ENCODE results near the gene ITPR1.

The ITPR1 gene

DNA sequence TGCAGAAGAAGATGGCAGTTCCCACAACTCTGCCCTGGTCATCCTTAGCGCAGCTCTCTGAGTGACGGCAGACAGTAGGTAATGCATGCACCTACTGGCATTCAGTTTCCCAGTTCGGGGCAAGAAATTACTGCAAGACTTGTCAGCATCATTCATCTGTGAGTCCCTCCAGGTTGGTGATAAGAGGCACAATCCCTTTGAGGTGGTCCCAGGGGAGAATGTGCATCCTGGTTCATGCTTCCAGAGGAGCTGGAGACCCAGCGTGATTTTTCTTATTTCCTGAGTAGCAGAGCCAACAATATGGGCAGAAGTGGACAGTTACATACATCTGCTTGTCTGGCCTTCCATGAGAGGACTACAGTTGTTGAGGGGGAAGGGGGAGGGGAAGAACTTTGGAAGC lies 250.2 kb downstream of the ITPR1 start:
- no peak for DNase-seq (ENCODE audit: low read depth, low spot score)

GRCh38 chr3:4744405-4745234 lies 251.5 kb downstream of the ITPR1 start:
- no peak for DNase-seq (ENCODE audit: low read depth, low spot score)

DNA sequence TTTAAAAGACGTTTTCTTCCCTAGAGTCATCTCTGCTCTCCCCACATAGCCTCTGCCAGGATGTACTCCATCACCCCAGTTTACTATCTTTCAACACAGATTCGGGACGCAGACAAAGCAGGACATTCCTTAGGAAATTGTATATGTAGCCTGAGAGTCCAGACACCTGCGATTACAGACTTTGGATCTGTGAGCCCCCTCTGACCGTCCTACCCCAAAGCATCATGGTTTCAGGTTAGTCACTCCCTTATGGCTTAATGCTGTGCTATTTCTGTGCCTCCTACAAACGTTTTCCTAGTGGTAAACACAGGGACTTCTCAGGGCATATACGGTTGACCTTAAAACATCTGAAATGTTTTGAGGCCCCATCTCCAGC lies 252.1 kb downstream of the ITPR1 start:
- DNase-seq (ENCODE audit: low read depth, low spot score), result no peak

DNA sequence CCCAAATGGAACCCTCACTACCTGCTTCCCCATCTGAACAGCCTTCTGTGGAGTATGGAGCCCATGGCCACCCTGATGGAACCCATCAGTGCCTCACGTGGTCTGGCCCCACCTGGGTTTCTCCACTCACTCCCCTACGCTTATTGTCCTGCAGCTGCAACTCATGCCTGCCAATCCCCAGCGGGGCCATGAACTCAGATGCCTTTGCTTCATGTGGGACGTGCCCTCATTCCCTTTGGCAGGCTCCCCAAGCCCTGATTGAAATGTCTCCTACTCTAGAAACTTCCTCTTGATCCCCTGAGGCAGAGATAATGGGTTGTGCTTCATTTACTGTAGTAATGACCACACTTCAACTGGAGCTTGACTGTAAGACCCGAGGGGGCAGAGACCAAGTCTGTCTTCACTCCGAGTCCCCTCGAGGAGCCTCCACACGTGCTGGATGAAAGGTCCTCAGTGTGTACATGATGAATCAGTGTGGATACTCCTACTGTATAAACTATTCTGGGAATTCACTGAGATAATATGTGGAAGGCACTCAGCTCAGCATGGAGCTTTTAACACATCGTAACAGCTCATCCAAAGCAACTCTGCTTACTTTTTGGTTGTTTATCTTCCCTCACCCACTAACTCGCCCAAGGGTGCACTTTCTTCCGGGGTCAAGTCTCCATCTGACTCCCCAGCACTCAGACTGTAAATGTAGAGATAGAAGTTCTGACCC lies 253.3 kb downstream of the ITPR1 start:
- no peak for DNase-seq (ENCODE audit: low read depth, low spot score)

GRCh38 chr3:4748127-4748526 lies 255.0 kb downstream of the ITPR1 start:
- no peak for DNase-seq (ENCODE audit: low read depth, low spot score)

DNA sequence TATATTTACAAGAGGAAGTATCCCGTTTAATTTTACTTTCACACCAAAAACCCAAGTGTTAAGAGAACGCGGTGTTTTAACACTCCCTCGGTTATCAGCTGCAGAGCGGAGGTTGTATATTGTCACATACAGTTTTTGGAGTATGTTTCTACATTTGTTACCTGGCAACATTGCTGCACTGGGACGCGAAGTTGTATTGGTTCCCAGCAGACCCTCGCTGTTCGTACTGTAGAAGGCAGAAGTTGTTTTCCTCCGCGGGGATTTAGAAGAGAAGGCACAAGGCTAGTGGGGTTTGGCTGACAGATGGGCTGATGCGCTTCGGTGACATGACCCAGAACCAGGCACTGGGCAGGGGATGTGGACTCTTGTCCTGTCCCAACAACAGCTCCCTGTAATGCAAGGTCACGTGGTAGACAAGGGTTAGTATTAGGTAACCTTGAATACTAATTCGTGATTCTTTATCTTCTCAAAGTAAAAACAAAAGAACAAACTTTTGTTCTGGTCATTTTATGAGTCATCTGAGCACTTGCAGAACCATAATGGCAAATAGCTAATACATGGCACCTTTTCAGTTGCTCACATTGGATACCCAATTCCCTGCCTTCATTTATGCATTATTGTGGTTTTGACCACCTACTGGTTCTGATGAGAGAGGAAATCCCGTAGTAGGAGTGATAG lies 255.7 kb downstream of the ITPR1 start:
- no peak for DNase-seq (ENCODE audit: low read depth, low spot score)

GRCh38 chr3:4749567-4750002 lies 256.4 kb downstream of the ITPR1 start:
- DNase-seq (ENCODE audit: low read depth, low spot score), result no peak

DNA sequence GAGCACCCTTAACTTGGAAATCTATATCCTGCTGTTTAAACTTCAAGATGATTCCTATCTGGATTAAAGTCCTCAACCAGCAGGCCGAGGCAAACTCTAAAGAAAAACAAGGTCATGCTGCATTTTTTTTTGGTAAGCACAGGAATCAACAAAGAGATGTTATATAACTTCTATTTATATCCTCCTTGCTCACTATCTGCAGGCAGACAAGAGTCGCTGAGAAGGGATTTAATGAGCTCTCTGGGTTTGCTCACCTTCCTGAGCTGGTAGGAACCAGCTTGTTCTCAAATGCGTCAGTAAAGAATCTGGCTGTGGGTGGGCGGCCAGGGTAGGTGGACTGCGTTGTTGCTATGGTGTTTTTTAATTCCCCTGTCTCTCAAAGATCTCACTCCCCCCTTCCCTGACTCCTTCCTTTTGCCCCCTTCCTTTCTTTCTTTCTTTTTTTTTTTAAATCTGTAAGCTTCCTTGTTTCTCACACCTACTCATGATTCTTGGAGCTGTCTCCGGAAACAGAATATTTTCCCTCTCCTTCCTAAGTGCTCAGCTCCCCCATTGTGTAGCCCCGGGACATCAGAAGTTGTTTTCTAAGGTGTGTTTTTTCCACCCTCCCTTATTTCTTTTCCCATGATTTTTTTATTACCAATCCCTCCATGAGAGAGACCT lies 257.3 kb downstream of the ITPR1 start:
- no peak for DNase-seq (ENCODE audit: low read depth, low spot score)

DNA sequence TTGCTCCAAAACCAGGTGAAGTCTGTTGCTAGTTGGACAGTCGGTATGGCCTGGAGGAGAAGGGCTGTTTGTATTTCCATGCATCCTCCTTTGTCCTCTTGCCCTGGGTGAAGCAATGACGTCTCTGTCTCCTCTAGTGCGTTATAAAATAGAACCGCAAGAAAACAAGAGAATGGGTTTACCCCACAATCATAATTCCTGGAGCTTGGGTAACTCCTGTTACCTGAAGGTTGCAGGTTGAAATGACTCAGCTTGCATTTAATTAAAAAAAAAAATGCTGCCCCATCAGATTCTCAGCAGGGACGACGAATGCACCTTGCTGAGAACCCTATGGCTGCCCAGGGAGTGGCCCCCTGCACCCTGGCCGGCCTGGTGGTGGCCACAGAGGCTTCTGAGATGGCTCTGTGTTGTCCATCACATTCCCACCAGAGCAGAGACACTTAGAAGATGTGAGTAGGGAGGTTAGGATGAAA lies 257.9 kb downstream of the ITPR1 start:
- DNase-seq (ENCODE audit: low read depth, low spot score), result no peak

DNA sequence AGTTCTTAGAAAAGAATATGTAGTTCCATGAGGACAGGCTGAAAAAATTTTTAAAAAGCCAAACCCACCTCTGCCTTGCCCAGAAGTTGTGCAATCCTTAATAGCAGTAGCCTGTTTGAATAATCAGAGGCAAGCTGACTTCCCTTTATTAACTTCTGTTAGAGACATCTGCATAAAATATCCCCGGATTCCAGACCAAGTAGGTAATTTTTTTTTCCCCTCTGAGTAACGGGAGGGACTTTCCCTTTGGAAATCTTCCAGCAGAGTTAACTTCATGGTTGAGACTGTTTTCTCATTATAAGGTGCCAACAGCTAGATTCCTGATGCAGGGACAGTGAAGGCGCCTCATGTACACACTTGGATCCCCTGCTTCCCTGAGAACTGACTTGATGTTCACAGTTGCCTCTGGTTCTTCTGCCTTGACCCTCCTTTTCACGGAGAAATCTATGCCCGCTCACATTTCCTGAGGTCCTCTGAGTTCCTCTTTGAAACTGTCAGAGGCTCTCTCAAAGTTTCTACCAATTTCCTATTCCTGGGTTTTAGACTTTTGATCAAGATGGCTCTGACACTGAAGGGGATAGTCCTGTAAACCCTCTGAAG lies 258.5 kb downstream of the ITPR1 start:
- no peak for DNase-seq (ENCODE audit: low read depth, low spot score)

GRCh38 chr3:4752201-4753072 lies 259.3 kb downstream of the ITPR1 start:
- DNase-seq (ENCODE audit: low read depth, low spot score), result no peak

DNA sequence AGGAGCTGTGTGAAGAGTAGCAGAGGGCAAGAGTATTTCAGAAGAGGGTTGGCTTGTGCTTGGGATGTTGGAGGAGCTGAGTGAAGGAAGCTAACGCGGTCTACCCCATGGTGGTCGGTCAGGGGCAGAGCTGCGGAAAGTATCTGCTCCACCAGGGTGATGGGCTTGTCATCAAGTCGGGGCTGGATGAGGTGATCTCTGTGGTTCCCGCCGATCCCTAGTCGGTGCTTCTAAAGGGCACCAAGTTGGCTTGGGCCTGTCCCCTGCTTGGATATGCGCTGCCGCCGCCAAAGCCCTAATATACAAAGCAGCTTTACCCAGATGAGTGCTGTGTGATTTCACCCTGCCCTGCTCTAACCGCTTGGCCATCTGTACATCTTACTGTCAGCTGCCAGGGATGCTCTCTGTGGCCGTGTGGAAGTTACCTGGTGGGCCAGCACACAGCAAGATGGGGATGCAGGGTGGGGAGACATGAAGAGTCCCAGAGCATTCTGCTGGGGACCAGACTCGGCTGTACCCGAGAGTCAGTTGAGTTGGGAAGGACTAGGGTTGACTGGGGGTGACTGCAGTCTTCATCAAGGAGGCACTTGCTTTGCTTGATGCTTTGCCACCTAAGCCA lies 260.0 kb downstream of the ITPR1 start:
- no peak for DNase-seq (ENCODE audit: low read depth, low spot score)

- DNase-seq (ENCODE audit: low read depth, low spot score), result no peak
These were observed 261.3 kb downstream of the ITPR1 start for GRCh38 chr3:4754180-4755086.

DNA sequence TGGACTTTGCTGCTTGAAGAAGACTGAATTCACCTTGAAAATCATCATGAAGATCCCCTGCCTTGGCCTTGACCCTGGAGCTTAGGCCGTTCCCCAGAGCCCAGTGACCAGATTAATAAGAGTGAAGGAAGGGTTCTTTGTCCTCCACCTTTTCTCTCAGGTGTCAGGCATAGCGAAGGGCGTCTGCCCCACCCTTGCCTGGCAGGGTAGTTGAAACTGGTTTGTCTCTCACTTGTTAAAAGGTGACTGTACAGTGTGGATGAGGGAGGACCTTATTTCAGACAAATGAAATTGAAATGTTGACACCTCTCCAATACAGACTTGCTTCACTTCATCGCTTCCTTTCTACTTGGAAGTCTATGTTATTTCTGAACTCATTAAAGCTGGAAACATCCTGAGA lies 262.4 kb downstream of the ITPR1 start:
- no peak for DNase-seq (ENCODE audit: low read depth, low spot score)

DNA sequence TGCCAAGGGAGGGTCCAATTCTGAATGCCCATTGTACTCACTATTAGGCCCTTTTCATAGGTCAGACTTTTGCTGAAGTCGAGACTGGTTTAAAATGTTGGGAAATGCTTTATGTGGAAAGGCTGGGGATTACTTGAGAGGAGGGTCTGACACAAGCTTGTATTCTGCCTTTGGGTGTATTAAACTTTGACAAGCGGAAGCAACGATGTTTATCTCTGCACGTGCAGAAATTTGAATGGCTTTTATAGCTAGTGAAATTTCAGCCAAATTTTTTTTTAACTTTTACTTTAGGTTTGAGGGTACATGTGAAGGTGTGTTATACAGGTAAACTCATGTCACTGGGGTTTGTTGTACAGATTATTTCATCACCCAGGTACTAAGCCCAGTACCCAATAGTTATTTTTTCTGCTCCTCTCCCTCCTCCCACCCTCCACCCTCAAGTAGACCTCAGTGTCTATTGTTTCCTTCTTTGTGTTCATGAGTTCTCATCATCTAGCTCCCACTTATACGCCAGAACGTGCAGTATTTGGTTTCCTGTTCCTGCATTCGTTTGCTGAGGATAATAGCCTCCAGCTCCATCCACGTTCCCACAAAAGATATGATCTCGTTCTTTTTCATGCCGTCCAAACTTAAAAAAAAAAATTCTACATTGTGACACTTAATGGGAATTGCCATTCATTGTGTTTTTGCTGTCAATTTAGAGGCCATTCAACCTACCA lies 263.1 kb downstream of the ITPR1 start:
- no peak for DNase-seq (ENCODE audit: low read depth, low spot score)

- no peak for DNase-seq (ENCODE audit: low read depth, low spot score)
These were observed 263.9 kb downstream of the ITPR1 start for GRCh38 chr3:4756855-4757574.

DNA sequence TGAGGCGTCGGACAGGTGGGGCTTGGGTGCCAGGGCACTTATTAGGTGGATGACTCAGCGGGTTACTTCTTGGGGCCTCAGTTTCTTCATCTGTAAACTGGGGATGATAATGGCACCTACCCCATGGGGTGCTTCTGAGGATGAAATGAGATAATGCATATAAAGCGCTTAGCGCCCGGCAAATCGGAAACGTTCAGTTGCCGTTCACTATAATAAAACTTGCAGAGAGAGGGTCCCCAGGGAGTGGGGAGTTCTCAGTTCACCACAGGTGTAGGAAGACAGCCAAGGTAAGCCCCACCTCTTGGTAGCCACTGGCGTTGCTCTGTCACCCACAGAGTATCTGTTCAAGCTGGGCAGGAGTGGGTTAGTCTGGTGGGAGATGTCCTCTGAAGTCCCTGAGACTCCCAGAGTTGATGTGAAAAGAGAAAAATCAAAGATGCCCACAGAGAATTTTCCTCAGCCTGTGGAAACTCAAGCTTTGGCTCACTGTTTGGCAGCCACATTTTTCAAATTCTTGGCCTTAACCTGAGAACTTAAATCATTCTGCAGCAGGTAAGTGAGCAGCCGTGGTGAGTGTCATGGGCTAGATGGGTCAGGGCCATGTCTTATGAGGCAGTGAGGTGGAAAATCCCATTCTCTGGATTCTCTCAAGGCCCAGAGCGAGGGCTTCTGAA lies 264.6 kb downstream of the ITPR1 start:
- DNase-seq (ENCODE audit: low read depth, low spot score), result no peak

All from iPS DF 19.7 (cell line).